Right lobe of liver (tissue), 6 donors: Measurements from ENCODE around the gene ANO9. TPM values are rescaled to one million over a fixed set of nuclear protein-coding genes. Genes with fewer than 3 reads are reported as not detected.

Experiments
- ATAC-seq, 4 donors: fragments of 200-7000 bp; cut with Tn5 transposase; one replicate each; pipeline ENCODE4 v1.9.1; 2020; ENCODE audit warnings: mild to moderate bottlenecking in 4 of 4, moderate library complexity in 4 of 4
- DNase-seq, 3 donors: peaks; one replicate each; pipeline ENCODE4 v3.0.0-alpha.2; 2020
- H3K27ac ChIP-seq, 3 donors: fragments of 200-600 bp; one replicate each; pipeline ENCODE4 v1.8.0; 2022
- H3K27me3 ChIP-seq, 2 donors: fragments of 200-600 bp; one replicate each; pipeline ENCODE4 v1.8.0; 2022
- H3K36me3 ChIP-seq, 4 donors: fragments of 200-600 bp; sonication (generic) in 1 of 4; one replicate each; pipeline versions ENCODE4 v1.5.1 to v1.8.0; 2017 to 2022; ENCODE audit warnings: control low read depth in 1 of 4
- H3K4me1 ChIP-seq, 4 donors: fragments of 200-600 bp; sonication (generic) in 1 of 4; one replicate each; pipeline versions ENCODE4 v1.5.1 to v1.8.0; 2017 to 2022; ENCODE audit warnings: control low read depth in 1 of 4
- H3K4me3 ChIP-seq, 3 donors: fragments of 200-600 bp; one replicate each; pipeline ENCODE4 v1.8.0; 2022
- H3K9me3 ChIP-seq, 4 donors: fragments of 200-600 bp; sonication (generic) in 1 of 4; one replicate each; pipeline versions ENCODE4 v1.5.1 to v1.8.0; 2017 to 2022; ENCODE audit warnings: control low read depth in 1 of 4
- POLR2A ChIP-seq: fragments of 450-650 bp; IDR thresholded peaks from one replicate; pipeline ENCODE4 v1.6.1; 2017; ENCODE audit warnings: antibody characterized with exemption, mild to moderate bottlenecking
- WGBS: methylation state at CpG from one replicate; pipeline ENCODE4 v1.1.6; 2018; ENCODE audit warnings: low coverage, low lambda C conversion rate; ENCODE audit not compliant: insufficient coverage; ENCODE audit errors: missing lambda C conversion rate; 5-methylcytosine and 5-hydroxymethylcytosine counted together
- intact Hi-C, 2 donors: fragments of 100-400 bp; cut with DNase I; formaldehyde crosslinking; loops; one replicate each; pipeline versions ENCODE4 v1.11.2 to v1.14.1; 2022
- total RNA-seq, 6 experiments: library from RNA; depleted of rRNA in 2 of 6; stranded (reverse); fragments of >200 nt in 2 of 6; fragmentation: NEBNext Ultra II Directional in 3 of 6; extraction: Animal tissue kit (Norgen Biotek cat#: 25700) in 3 of 6; gene quantifications; one replicate each; pipeline versions ENCODE4 v1.1.0 to v1.2.4, GENCODE V29; 2016 to 2023
- TF ChIP-seq, protein P1 (sequence below), 4 donors: fragments of 200-600 bp in 3 of 4; fragments of 450-650 bp in 1 of 4; IDR thresholded peaks; one replicate each; pipeline versions ENCODE4 v1.5.1 to v1.8.0; 2016 to 2022; ENCODE audit warnings: antibody characterized with exemption in 4 of 4, mild to moderate bottlenecking in 2 of 4
- donor health status: DM: no; HTN: yes; CAD: no.
- donor health status: DM: no; HTN: no; CAD: no.
- donor health status: DM: no; HTN: no; CAD: no.
- donor health status: DM: no; HTN: yes; CAD: no.
- donor health status: DM: no; HTN: yes; CAD: no.

Gene ANO9
- total RNA-seq, 6 experiments from 2014 or later, result 0.09 to 1.0 (median 0.28) TPM; not detected in 1

DNA sequence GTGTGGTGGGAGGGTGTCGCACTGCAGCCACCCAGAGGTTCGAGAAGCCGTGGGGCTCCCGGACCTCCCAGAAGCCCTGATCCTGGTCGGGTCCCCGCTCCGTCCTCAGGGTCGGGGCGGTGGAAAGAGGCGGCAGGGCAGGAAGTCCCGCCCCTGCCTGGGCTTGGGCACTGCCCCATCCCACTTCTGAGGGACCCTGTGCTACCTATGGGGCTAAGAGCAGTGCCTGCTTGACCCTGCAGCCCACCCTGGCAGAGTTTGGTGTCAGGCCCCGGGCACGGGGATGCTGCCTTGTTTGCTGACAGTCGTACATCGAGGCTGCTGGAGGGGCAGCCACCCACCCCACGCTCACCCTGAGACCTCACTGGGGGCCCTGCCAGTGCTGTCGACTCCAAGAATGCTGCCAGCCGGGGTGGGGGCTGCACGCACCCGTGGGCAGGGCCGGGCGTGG lies 45.8 kb upstream of the ANO9 start:
- TF ChIP-seq, protein P1, sequence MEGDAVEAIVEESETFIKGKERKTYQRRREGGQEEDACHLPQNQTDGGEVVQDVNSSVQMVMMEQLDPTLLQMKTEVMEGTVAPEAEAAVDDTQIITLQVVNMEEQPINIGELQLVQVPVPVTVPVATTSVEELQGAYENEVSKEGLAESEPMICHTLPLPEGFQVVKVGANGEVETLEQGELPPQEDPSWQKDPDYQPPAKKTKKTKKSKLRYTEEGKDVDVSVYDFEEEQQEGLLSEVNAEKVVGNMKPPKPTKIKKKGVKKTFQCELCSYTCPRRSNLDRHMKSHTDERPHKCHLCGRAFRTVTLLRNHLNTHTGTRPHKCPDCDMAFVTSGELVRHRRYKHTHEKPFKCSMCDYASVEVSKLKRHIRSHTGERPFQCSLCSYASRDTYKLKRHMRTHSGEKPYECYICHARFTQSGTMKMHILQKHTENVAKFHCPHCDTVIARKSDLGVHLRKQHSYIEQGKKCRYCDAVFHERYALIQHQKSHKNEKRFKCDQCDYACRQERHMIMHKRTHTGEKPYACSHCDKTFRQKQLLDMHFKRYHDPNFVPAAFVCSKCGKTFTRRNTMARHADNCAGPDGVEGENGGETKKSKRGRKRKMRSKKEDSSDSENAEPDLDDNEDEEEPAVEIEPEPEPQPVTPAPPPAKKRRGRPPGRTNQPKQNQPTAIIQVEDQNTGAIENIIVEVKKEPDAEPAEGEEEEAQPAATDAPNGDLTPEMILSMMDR (IDR thresholded peaks at IDR 0.05), result no peak
- Histone ChIP-seq H3K4me3 (no peak overlapping the region), H3K36me3 (peaks cover 0 to 2% (median 0%) of the 10 kb centered on the region in 4 donors), H3K27me3 (no peaks in the 10 kb centered on the region), H3K27ac (no peak overlapping the region), H3K9me3 (no peaks in the 10 kb centered on the region), H3K4me1 (no peaks in the 10 kb centered on the region)
- no peak for ATAC-seq
- 100% methylated on average over 1 of the region's 22 CpGs for WGBS
- intact Hi-C loops, result no loop called here
- DNase-seq, result no peak

DNA sequence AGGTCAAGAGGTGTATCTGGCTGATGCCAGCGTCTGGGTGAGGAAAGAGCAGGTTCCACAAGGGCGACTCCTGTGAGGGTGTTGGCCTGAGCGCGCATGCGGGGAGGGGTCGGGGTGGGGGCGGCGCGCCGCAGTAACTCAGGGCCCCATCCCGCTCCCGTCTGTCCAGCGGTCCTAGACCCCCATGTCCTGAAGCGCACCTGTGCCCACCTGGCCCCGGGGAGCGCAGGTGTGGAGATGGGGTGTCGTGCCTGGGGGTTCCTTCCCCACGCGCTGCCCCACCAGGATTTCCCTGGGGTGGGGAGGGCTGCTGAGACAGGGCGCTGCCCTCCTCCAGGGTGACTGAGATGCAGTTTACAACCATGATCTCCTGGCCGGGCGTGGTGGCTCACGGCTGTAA lies 44.4 kb upstream of the ANO9 start:
- Histone ChIP-seq H3K9me3 (no peaks in the 10 kb centered on the region), H3K36me3 (peaks cover 0 to 2% (median 0%) of the 10 kb centered on the region in 4 donors)
- intact Hi-C loops, result no loop called here

DNA sequence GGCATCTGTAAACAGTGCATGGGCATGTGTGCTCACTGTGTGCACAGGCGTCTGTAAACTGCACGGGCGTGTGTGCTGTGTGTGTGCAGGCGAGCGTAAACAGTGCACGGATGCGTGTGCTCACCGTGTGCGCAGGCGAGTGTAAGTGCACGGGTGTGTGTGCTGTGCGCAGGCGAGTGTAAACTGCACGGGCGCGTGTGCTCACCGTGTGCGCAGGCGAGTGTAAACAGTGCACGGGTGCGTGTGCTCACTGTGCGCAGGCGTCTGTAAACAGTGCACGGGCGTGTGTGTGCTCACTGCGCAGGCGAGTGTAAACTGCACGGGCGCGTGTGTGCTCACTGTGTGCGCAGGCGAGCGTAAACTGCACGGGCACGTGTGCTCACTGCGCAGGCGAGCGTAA lies 42.8 kb upstream of the ANO9 start:
- intact Hi-C loops, result no loop called here
- no peak overlapping the region for H3K4me3 ChIP-seq
- no peaks in the 10 kb centered on the region for H3K9me3 ChIP-seq
- WGBS, result 97% methylated on average over 33 of the region's 38 CpGs
- no peak for ATAC-seq
- no peak overlapping the region for H3K27ac ChIP-seq
- DNase-seq, result no peak
- no peaks in the 10 kb centered on the region for H3K4me1 ChIP-seq
- TF ChIP-seq, protein P1 (IDR thresholded peaks at IDR 0.05), result no peak
- no peak for TF ChIP-seq POLR2A
- H3K36me3 ChIP-seq, result peaks cover 0 to 2% (median 0%) of the 10 kb centered on the region in 4 donors
- H3K27me3 ChIP-seq, result no peaks in the 10 kb centered on the region

More for the DNA sequence above, 44.4 kb upstream of the ANO9 start:
- no peak overlapping the region for H3K4me3 ChIP-seq
- TF ChIP-seq, protein P1 (IDR thresholded peaks at IDR 0.05), result no peak
- no peak for TF ChIP-seq POLR2A
- no peaks in the 10 kb centered on the region for H3K27me3 ChIP-seq
- DNase-seq (no peak), ATAC-seq (no peak)
- H3K4me1 ChIP-seq, result no peaks in the 10 kb centered on the region
- H3K27ac ChIP-seq, result no peak overlapping the region
- 92% methylated on average over 2 of the region's 23 CpGs for WGBS

DNA sequence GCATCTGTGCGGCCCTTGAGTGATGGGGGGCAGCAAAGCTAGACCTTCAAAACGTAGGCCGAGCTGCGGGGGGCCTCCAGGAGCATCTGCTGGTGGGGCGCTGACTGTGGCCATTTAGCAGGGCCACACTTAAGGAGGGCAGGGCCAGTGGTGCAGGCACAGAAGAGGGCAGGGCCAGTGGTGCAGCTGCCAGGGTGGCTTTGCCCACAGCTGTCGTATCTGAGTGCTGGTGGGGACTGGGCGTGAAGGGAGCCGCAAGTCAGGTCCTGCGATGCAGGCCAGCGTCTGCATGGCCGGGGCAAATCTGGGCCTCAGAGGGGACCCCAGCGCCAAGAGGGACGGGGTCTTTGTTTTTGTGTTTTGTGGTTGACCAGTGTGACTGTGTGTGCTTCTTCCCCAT lies 37.5 kb upstream of the ANO9 start:
- Histone ChIP-seq H3K9me3 (no peaks in the 10 kb centered on the region), H3K4me3 (no peak overlapping the region), H3K27ac (no peak overlapping the region), H3K36me3 (no peaks in the 10 kb centered on the region), H3K27me3 (no peaks in the 10 kb centered on the region), H3K4me1 (no peaks in the 10 kb centered on the region)
- 92% methylated on average over 5 of the region's 13 CpGs for WGBS
- intact Hi-C loops, result no loop called here
- peak in 1 of 4 donors; percentile 18 for ATAC-seq
- TF ChIP-seq, protein P1 (IDR thresholded peaks at IDR 0.05), result no peak
- no peak for TF ChIP-seq POLR2A
- no peak for DNase-seq
